HepG2 (cell line): Measurements from ENCODE around the gene SEPTIN3. TPM values are rescaled to one million over a fixed set of nuclear protein-coding genes. Genes with fewer than 3 reads are reported as not detected.
A peak's percentile ranks its signal among the peaks of the same experiment; 100 is the strongest.

Experiments used
- KDM3A ChIP-seq: IDR thresholded peaks from 2 replicates; pipeline ENCODE4 v1.6.1; 2018; ENCODE audit warnings: low read depth, missing compliant biosample characterization
- KLF6 ChIP-seq: IDR thresholded peaks from 2 replicates; pipeline ENCODE4 v1.8.0; 2016; ENCODE audit warnings: missing biosample characterization, missing genetic modification reagents
- MAFF ChIP-seq: IDR thresholded peaks from 2 replicates; pipeline ENCODE4 v1.6.1; 2011; ENCODE audit warnings: low read depth, low read length, improper control_type of control experiment
- MIER3 ChIP-seq: IDR thresholded peaks from 2 replicates; pipeline ENCODE4 v1.6.1; 2016; ENCODE audit warnings: missing compliant biosample characterization, borderline replicate concordance
- NCOA2 ChIP-seq: sonication (generic); formaldehyde crosslinking; IDR thresholded peaks from 2 replicates; pipeline ENCODE4 v1.8.0; 2022; ENCODE audit warnings: inconsistent platforms
- NR2F1 ChIP-seq, 2 experiments: fragments of 450-650 bp in 1 of 2; formaldehyde crosslinking in 1 of 2; IDR thresholded peaks; 2 replicates each; pipeline versions ENCODE4 v1.5.0 to v1.6.1; 2016 to 2020; ENCODE audit warnings: mild to moderate bottlenecking in 1 of 2, missing compliant biosample characterization in 1 of 2, missing genetic modification reagents in 1 of 2, moderate library complexity in 1 of 2
- RXRB ChIP-seq: IDR thresholded peaks from 2 replicates; pipeline ENCODE4 v1.6.1; 2016; ENCODE audit warnings: borderline replicate concordance, missing genetic modification reagents, missing compliant biosample characterization
- SMC3 ChIP-seq: IDR thresholded peaks from 2 replicates; pipeline ENCODE4 v1.6.1; 2011; ENCODE audit warnings: low read length, improper control_type of control experiment
- ZNF792 ChIP-seq: IDR thresholded peaks from 2 replicates; pipeline ENCODE4 v1.6.1; 2016
- polyA plus RNA-seq, 8 experiments: library from polyadenylated mRNA; depleted of rRNA in 3 of 8; stranded (reverse) in 7 of 8; unstranded in 1 of 8; fragments of >200 nt; fragmentation: Illumina TruSeq in 4 of 8; extraction: Trizol in 4 of 8; gene quantifications; 2 replicates each; pipeline versions ENCODE4 v1.2.1 to v1.2.3, GENCODE V29; 2011 to 2016; ENCODE audit warnings: low read depth in 4 of 8, missing spikeins in 1 of 8, mixed read lengths in 1 of 8; ENCODE audit not compliant: insufficient read depth in 1 of 8
- total RNA-seq, 5 experiments: library from RNA; depleted of rRNA; stranded (reverse); fragments of >200 nt; fragmentation: Illumina TruSeq; extraction: Trizol; gene quantifications; 2 replicates each; pipeline ENCODE4 v1.2.3, GENCODE V29; 2016; ENCODE audit warnings: low read depth in 1 of 5
- TF ChIP-seq, protein P1 (sequence below): IDR thresholded peaks from 2 replicates; pipeline ENCODE4 v1.6.1; 2016; ENCODE audit warnings: low read depth, missing genetic modification reagents, missing compliant biosample characterization
- TF ChIP-seq, protein P2 (sequence below): sonication (generic); formaldehyde crosslinking; IDR thresholded peaks from 2 replicates; pipeline ENCODE4 v1.5.1; 2020; ENCODE audit warnings: missing genetic modification reagents, mild to moderate bottlenecking, borderline replicate concordance
- TF ChIP-seq, protein P3 (sequence below): sonication (generic); formaldehyde crosslinking; IDR thresholded peaks from 2 replicates; pipeline ENCODE4 v1.4.0; 2020; ENCODE audit warnings: mild to moderate bottlenecking, missing genetic modification reagents
- TF ChIP-seq, protein P4 (sequence below): IDR thresholded peaks from 2 replicates; pipeline ENCODE4 v1.6.1; 2016; ENCODE audit warnings: missing compliant biosample characterization, missing genetic modification reagents, borderline replicate concordance
- TF ChIP-seq, protein P5 (sequence below): IDR thresholded peaks from 2 replicates; pipeline ENCODE4 v1.6.1; 2016; ENCODE audit warnings: low read depth

SEPTIN3 gene
- total and polyA plus RNA-seq, 2 of the 13 experiments (the other 11 are each of a cell fraction or from before 2014, with no cell fraction given), result 0.04 TPM; not detected in 1

DNA sequence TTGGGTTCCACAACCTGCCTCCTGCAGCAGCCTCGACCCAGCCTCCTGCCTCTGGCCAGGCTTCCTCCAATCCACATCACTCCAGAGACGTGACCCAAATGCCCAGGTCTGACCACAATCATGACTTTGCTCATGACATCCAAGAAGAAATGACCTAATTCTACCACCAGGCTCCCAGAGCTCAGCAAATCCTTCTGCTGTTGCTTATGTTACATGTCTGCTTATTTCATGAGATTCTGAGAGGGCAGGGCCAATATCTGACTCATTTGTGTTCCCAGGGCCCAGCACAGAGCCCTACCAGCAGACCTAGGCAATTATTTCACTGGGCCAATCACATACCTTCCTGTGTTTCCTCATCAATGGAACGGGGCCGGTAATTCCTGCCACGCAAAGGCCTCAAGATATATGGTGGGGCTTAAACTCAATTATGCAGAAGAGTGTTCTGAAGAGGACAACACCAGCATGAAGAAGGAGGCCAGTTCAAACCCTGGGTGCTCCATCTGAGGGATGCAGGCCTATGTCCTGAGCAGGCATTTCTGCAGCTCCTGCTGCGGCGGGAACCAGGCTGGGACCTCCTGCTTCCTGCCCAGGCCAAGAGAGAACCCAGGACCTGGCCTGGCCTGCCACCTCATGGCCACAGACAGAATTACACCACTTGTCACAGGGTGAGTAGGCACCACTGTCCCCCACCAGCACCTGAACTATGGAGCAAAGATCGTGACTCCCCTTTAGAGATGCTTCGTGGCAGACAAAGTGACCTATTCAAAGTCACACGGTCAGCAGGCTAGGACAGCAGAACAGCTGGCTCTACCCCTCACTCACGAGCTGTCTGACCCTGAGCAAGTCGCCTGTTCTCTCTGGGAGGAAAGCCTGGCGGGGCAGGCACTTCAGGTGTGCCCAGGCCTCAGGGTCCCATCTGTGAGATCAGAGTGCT lies 28.1 kb upstream of the SEPTIN3 start (continued):
- TF ChIP-seq, protein P1, sequence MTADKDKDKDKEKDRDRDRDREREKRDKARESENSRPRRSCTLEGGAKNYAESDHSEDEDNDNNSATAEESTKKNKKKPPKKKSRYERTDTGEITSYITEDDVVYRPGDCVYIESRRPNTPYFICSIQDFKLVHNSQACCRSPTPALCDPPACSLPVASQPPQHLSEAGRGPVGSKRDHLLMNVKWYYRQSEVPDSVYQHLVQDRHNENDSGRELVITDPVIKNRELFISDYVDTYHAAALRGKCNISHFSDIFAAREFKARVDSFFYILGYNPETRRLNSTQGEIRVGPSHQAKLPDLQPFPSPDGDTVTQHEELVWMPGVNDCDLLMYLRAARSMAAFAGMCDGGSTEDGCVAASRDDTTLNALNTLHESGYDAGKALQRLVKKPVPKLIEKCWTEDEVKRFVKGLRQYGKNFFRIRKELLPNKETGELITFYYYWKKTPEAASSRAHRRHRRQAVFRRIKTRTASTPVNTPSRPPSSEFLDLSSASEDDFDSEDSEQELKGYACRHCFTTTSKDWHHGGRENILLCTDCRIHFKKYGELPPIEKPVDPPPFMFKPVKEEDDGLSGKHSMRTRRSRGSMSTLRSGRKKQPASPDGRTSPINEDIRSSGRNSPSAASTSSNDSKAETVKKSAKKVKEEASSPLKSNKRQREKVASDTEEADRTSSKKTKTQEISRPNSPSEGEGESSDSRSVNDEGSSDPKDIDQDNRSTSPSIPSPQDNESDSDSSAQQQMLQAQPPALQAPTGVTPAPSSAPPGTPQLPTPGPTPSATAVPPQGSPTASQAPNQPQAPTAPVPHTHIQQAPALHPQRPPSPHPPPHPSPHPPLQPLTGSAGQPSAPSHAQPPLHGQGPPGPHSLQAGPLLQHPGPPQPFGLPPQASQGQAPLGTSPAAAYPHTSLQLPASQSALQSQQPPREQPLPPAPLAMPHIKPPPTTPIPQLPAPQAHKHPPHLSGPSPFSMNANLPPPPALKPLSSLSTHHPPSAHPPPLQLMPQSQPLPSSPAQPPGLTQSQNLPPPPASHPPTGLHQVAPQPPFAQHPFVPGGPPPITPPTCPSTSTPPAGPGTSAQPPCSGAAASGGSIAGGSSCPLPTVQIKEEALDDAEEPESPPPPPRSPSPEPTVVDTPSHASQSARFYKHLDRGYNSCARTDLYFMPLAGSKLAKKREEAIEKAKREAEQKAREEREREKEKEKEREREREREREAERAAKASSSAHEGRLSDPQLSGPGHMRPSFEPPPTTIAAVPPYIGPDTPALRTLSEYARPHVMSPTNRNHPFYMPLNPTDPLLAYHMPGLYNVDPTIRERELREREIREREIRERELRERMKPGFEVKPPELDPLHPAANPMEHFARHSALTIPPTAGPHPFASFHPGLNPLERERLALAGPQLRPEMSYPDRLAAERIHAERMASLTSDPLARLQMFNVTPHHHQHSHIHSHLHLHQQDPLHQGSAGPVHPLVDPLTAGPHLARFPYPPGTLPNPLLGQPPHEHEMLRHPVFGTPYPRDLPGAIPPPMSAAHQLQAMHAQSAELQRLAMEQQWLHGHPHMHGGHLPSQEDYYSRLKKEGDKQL (CRISPR knock-in tag), result no peak
- TF ChIP-seq KDM3A (CRISPR knock-in tag), result 0 out of 2 replicates have a peak, but pooled peaks have one; percentile 67
- peak; percentile 66 for TF ChIP-seq SMC3
- TF ChIP-seq KLF6 (CRISPR knock-in tag), result no peak
- TF ChIP-seq NCOA2 (CRISPR knock-in tag), result no peak
- peak; percentile 1; the same call in 1 of the 2 replicates for TF ChIP-seq MAFF
- TF ChIP-seq RXRB (CRISPR knock-in tag), result 0 out of 2 replicates have a peak, but pooled peaks have one; percentile 32
- TF ChIP-seq NR2F1 (CRISPR knock-in tag; IDR thresholded peaks at IDR 0.05), result no peak
- TF ChIP-seq MIER3 (CRISPR knock-in tag), result no peak
- no peak for TF ChIP-seq ZNF792 (CRISPR knock-in tag)
- TF ChIP-seq, protein P2, sequence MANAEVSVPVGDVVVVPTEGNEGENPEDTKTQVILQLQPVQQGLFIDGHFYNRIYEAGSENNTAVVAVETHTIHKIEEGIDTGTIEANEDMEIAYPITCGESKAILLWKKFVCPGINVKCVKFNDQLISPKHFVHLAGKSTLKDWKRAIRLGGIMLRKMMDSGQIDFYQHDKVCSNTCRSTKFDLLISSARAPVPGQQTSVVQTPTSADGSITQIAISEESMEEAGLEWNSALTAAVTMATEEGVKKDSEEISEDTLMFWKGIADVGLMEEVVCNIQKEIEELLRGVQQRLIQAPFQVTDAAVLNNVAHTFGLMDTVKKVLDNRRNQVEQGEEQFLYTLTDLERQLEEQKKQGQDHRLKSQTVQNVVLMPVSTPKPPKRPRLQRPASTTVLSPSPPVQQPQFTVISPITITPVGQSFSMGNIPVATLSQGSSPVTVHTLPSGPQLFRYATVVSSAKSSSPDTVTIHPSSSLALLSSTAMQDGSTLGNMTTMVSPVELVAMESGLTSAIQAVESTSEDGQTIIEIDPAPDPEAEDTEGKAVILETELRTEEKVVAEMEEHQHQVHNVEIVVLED, result no peak
- TF ChIP-seq, protein P3, sequence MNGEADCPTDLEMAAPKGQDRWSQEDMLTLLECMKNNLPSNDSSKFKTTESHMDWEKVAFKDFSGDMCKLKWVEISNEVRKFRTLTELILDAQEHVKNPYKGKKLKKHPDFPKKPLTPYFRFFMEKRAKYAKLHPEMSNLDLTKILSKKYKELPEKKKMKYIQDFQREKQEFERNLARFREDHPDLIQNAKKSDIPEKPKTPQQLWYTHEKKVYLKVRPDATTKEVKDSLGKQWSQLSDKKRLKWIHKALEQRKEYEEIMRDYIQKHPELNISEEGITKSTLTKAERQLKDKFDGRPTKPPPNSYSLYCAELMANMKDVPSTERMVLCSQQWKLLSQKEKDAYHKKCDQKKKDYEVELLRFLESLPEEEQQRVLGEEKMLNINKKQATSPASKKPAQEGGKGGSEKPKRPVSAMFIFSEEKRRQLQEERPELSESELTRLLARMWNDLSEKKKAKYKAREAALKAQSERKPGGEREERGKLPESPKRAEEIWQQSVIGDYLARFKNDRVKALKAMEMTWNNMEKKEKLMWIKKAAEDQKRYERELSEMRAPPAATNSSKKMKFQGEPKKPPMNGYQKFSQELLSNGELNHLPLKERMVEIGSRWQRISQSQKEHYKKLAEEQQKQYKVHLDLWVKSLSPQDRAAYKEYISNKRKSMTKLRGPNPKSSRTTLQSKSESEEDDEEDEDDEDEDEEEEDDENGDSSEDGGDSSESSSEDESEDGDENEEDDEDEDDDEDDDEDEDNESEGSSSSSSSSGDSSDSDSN (CRISPR knock-in tag), result no peak
- TF ChIP-seq, protein P4, sequence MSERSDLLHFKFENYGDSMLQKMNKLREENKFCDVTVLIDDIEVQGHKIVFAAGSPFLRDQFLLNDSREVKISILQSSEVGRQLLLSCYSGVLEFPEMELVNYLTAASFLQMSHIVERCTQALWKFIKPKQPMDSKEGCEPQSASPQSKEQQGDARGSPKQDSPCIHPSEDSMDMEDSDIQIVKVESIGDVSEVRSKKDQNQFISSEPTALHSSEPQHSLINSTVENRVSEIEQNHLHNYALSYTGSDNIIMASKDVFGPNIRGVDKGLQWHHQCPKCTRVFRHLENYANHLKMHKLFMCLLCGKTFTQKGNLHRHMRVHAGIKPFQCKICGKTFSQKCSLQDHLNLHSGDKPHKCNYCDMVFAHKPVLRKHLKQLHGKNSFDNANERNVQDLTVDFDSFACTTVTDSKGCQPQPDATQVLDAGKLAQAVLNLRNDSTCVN, result peak; percentile 80
- TF ChIP-seq, protein P5, sequence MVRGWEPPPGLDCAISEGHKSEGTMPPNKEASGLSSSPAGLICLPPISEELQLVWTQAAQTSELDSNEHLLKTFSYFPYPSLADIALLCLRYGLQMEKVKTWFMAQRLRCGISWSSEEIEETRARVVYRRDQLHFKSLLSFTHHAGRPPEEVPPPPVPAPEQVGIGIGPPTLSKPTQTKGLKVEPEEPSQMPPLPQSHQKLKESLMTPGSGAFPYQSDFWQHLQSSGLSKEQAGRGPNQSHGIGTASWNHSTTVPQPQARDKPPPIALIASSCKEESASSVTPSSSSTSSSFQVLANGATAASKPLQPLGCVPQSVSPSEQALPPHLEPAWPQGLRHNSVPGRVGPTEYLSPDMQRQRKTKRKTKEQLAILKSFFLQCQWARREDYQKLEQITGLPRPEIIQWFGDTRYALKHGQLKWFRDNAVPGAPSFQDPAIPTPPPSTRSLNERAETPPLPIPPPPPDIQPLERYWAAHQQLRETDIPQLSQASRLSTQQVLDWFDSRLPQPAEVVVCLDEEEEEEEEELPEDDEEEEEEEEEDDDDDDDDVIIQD (CRISPR knock-in tag), result 0 out of 2 replicates have a peak, but pooled peaks have one; percentile 18
